ENCODE measurements around the gene PAK4. TPM values are rescaled to one million over a fixed set of nuclear protein-coding genes. Genes with fewer than 3 reads are reported as not detected.

PAK4 gene
- total and polyA plus RNA-seq, 7 donors, result 7.2 to 22.0 (median 12.5) TPM

- no peak overlapping the region for H3K27ac ChIP-seq
- no peak for TF ChIP-seq CTCF (IDR thresholded peaks at IDR 0.05)
- H3K36me3 ChIP-seq (ENCODE audit: insufficient read depth in 1 of 2, low read depth in 1 of 2), result no peaks in the 10 kb centered on the region
- no peaks in the 10 kb centered on the region for H3K9me3 ChIP-seq
- intact Hi-C loops (cut with DNase I), result no loop called here
- no peaks in the 10 kb centered on the region for H3K4me1 ChIP-seq
- 76 to 85% (median 84%) methylated on average over 6 of the region's 6 CpGs for WGBS, 3 donors
- ATAC-seq, result no peak
- H3K27me3 ChIP-seq (ENCODE audit: insufficient read depth in 3 of 3, low read length in 2 of 3), result peaks cover 0 to 60% (median 21%) of the 10 kb centered on the region in 3 donors
- no peak for DNase-seq
- no peak overlapping the region for H3K4me3 ChIP-seq
These were observed 80.5 kb downstream of the PAK4 start for GRCh38 chr19:39206122-39206521.

- no peaks in the 10 kb centered on the region for H3K36me3 ChIP-seq (ENCODE audit: insufficient read depth in 1 of 2, low read depth in 1 of 2)
- H3K27me3 ChIP-seq (ENCODE audit: insufficient read depth in 3 of 3, low read length in 2 of 3), result peaks cover 0 to 47% (median 19%) of the 10 kb centered on the region in 3 donors
- H3K4me1 ChIP-seq, result no peaks in the 10 kb centered on the region
- H3K4me3 ChIP-seq, result no peak overlapping the region
- no peak for ATAC-seq
- 56 to 66% (median 61%) methylated on average over 6 of the region's 6 CpGs for WGBS, 3 donors
- no peaks in the 10 kb centered on the region for H3K9me3 ChIP-seq
- intact Hi-C loops (cut with DNase I), result no loop called here
- TF ChIP-seq CTCF (IDR thresholded peaks at IDR 0.05), result no peak
- no peak overlapping the region for H3K27ac ChIP-seq
- DNase-seq, result no peak
These were observed 81.8 kb downstream of the PAK4 start for GRCh38 chr19:39207293-39207836.

GRCh38 chr19:39208175-39208795 is 82.7 kb downstream of the PAK4 start:
- Histone ChIP-seq H3K27me3 (ENCODE audit: insufficient read depth in 3 of 3, low read length in 2 of 3) (peaks cover 0 to 38% (median 10%) of the 10 kb centered on the region in 3 donors), H3K27ac (no peak overlapping the region), H3K36me3 (ENCODE audit: insufficient read depth in 1 of 2, low read depth in 1 of 2) (no peaks in the 10 kb centered on the region), H3K4me3 (no peak overlapping the region), H3K9me3 (no peaks in the 10 kb centered on the region), H3K4me1 (no peaks in the 10 kb centered on the region)
- WGBS, 3 donors, result 51 to 55% (median 54%) methylated on average over 9 of the region's 9 CpGs
- ATAC-seq (no peak), DNase-seq (no peak)
- intact Hi-C loops (cut with DNase I), result no loop called here
- no peak for TF ChIP-seq CTCF (IDR thresholded peaks at IDR 0.05)

- Histone ChIP-seq H3K36me3 (ENCODE audit: insufficient read depth in 1 of 2, low read depth in 1 of 2) (no peaks in the 10 kb centered on the region), H3K27me3 (ENCODE audit: insufficient read depth in 3 of 3, low read length in 2 of 3) (peaks cover 0 to 29% (median 2%) of the 10 kb centered on the region in 3 donors), H3K27ac (no peak overlapping the region), H3K4me3 (no peak overlapping the region), H3K9me3 (no peaks in the 10 kb centered on the region), H3K4me1 (no peaks in the 10 kb centered on the region)
- DNase-seq (no peak), ATAC-seq (no peak)
- WGBS, 3 donors, result 67 to 74% (median 72%) methylated on average over 7 of the region's 7 CpGs
- no peak for TF ChIP-seq CTCF (IDR thresholded peaks at IDR 0.05)
- intact Hi-C loops (cut with DNase I), result no loop called here
These were observed 83.6 kb downstream of the PAK4 start for GRCh38 chr19:39209196-39209595.
